22Rv1 (cell line): ENCODE data around the gene MYO1F.

Source experiments
- CTCF ChIP-seq: fragments of 450-650 bp; IDR thresholded peaks from 2 replicates; pipeline ENCODE4 v1.5.1; 2017; ENCODE audit warnings: mild to moderate bottlenecking
- ZFX ChIP-seq: fragments of 450-650 bp; IDR thresholded peaks from 2 replicates; pipeline ENCODE4 v1.6.1; 2017; ENCODE audit warnings: antibody characterized with exemption, borderline replicate concordance

DNA sequence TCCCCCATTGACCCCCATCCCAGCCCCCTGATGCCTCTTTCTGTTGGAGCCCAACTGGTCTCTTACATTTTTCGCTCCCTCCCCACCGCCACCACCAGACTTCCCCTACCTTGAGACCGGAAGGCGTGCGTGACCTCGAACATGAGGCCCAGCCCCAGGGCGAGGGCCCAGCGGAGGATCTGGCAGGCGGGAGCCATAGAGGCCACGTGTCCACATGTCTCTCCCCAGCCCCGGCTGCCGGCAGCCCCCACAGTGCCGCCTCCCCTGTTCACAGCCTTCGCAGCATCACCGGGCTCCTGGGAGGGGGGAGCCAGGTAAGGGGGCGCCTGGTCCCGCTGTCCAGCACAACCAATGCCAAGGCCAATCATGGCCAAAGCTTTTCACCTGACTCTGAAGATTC lies 28.3 kb upstream of the MYO1F start:
- TF ChIP-seq CTCF (no peak), ZFX (no peak)
